B cell (primary cell): ENCODE results near the gene ANTKMT. TPM values are rescaled to one million over a fixed set of nuclear protein-coding genes. Genes with fewer than 3 reads are reported as not detected.

Experiments
- ATAC-seq: fragments of 200-7000 bp; cut with Tn5 transposase; one replicate; pipeline ENCODE4 v1.10.0; 2021; ENCODE audit warnings: low read depth, mild to moderate bottlenecking, moderate number of reproducible peaks, moderate library complexity
- CTCF ChIA-PET: fragments of 350-600 bp; sonication (Branson Sonifier 250); formaldehyde crosslinking; loops from one replicate; lab custom pipeline; 2021; ENCODE audit warnings: antibody characterized with exemption, inconsistent platforms; lab: Charles Lee
- POLR2A ChIA-PET: fragments of 350-600 bp; sonication (Branson Sonifier 250); formaldehyde crosslinking; loops from one replicate; lab custom pipeline; 2021; ENCODE audit warnings: antibody characterized with exemption; lab: Charles Lee
- DNase-seq: peaks from one replicate; pipeline ENCODE4 v3.0.0; 2013
- H2AFZ ChIP-seq: 2 replicates; pipeline ENCODE4 v1.6.1; 2012; ENCODE audit warnings: mild to moderate bottlenecking, low read depth, low read length; ENCODE audit not compliant: insufficient read depth, poor library complexity, severe bottlenecking
- H3K27ac ChIP-seq, 2 donors: 1 replicate in 1 of 2; 2 replicates in 1 of 2; pipeline ENCODE4 v1.5.1; 2012 to 2013; ENCODE audit warnings: low read length in 2 of 2, mild to moderate bottlenecking in 2 of 2, moderate library complexity in 1 of 2
- H3K27me3 ChIP-seq, 4 experiments: fragments of 200-600 bp in 1 of 4; sonication (generic) in 1 of 4; replicated peaks in 1 of 4; 1 replicate in 2 of 4; 2 replicates in 2 of 4; pipeline versions ENCODE4 v1.6.1 to v1.7.0; 2013 to 2016; ENCODE audit warnings: low read length in 3 of 4, mild to moderate bottlenecking in 2 of 4, mixed read lengths in 1 of 4, moderate library complexity in 1 of 4; ENCODE audit not compliant: insufficient read depth in 4 of 4, control insufficient read depth in 3 of 4; ENCODE audit errors: control extremely low read depth in 1 of 4
- H3K36me3 ChIP-seq, 2 experiments: replicated peaks in 1 of 2; 1 replicate in 1 of 2; 2 replicates in 1 of 2; pipeline versions ENCODE4 v1.6.1 to v1.7.1; 2013; ENCODE audit warnings: low read length in 1 of 2; ENCODE audit not compliant: insufficient read depth in 2 of 2, control insufficient read depth in 1 of 2; ENCODE audit errors: control extremely low read depth in 1 of 2, extremely low read depth in 1 of 2
- H3K4me1 ChIP-seq, 2 donors: fragments of 200-600 bp in 1 of 2; sonication (generic) in 1 of 2; 1 replicate in 1 of 2; 2 replicates in 1 of 2; pipeline versions ENCODE4 v1.5.1 to v1.6.1; 2013 to 2017; ENCODE audit warnings: low read length in 2 of 2; ENCODE audit not compliant: control insufficient read depth in 2 of 2, insufficient read depth in 2 of 2
- H3K4me2 ChIP-seq: replicated peaks from 2 replicates; pipeline ENCODE3; 2012; ENCODE audit warnings: mild to moderate bottlenecking, low read depth, low read length; ENCODE audit not compliant: poor library complexity, severe bottlenecking
- H3K4me3 ChIP-seq, 5 experiments: fragments of 200-600 bp in 1 of 5; sonication (generic) in 1 of 5; 1 replicate in 3 of 5; 2 replicates in 2 of 5; pipeline versions ENCODE4 v1.5.1 to v1.7.0; 2011 to 2016; ENCODE audit warnings: low read length in 4 of 5, mild to moderate bottlenecking in 4 of 5, low read depth in 2 of 5, control low read depth in 1 of 5, moderate library complexity in 1 of 5; ENCODE audit not compliant: insufficient read depth in 1 of 5; ENCODE audit errors: control extremely low read depth in 1 of 5, extremely low read depth in 1 of 5
- H3K79me2 ChIP-seq: fragments of 200-600 bp; sonication (generic); one replicate; pipeline ENCODE4 v1.6.0; 2016; ENCODE audit warnings: low read length; ENCODE audit not compliant: control insufficient read depth, insufficient read depth
- H3K9ac ChIP-seq: fragments of 200-600 bp; sonication (generic); 2 replicates; pipeline ENCODE4 v1.6.1; 2017; ENCODE audit warnings: mild to moderate bottlenecking, low read length, moderate library complexity
- H3K9me3 ChIP-seq, 3 donors: one replicate each; pipeline versions ENCODE4 v1.6.1 to v1.7.1; 2013; ENCODE audit warnings: low read length in 2 of 3; ENCODE audit not compliant: control insufficient read depth in 2 of 3, insufficient read depth in 1 of 3; ENCODE audit errors: control extremely low read depth in 1 of 3
- H4K20me1 ChIP-seq: 2 replicates; pipeline ENCODE4 v1.6.0; 2012; ENCODE audit warnings: mild to moderate bottlenecking, low read length; ENCODE audit not compliant: insufficient read depth, control insufficient read depth, poor library complexity, severe bottlenecking
- H3K27ac Mint-ChIP-seq: one replicate; pipeline ENCODE4 v1.8.0; 2021; ENCODE audit warnings: mixed read lengths
- H3K27me3 Mint-ChIP-seq: one replicate; pipeline ENCODE4 v1.8.0; 2021; ENCODE audit warnings: mixed read lengths
- H3K4me1 Mint-ChIP-seq: one replicate; pipeline ENCODE4 v1.8.0; 2021; ENCODE audit warnings: mixed read lengths
- H3K4me3 Mint-ChIP-seq: one replicate; pipeline ENCODE4 v1.8.0; 2021; ENCODE audit warnings: mixed read lengths
- H3K9me3 Mint-ChIP-seq: one replicate; pipeline ENCODE4 v1.8.0; 2022; ENCODE audit warnings: mixed read lengths; ENCODE audit not compliant: insufficient read depth
- EZH2 ChIP-seq: IDR thresholded peaks from 2 replicates; pipeline ENCODE4 v1.6.1; 2012; ENCODE audit warnings: borderline replicate concordance, low read depth, mild to moderate bottlenecking, moderate library complexity, low read length; ENCODE audit not compliant: insufficient read depth, poor library complexity, severe bottlenecking
- WGBS: methylation state at CpG from one replicate; pipeline ENCODE4 v1.1.5; 2013; ENCODE audit warnings: missing lambda C conversion rate; ENCODE audit not compliant: insufficient coverage; 5-methylcytosine and 5-hydroxymethylcytosine counted together
- intact Hi-C: fragments of 100-400 bp; cut with micrococcal nuclease; formaldehyde crosslinking; loops from one replicate; pipeline ENCODE4 v1.10.0; 2022
- polyA plus RNA-seq: library from polyadenylated mRNA; depleted of rRNA; stranded (reverse); fragments of >200 nt; gene quantifications from 2 replicates; pipeline ENCODE4 v1.2.3, GENCODE V29; 2012
- total RNA-seq, 2 donors: library from RNA; stranded (reverse); fragments of 120-200 nt in 1 of 2; gene quantifications; 1 replicate in 1 of 2; 2 replicates in 1 of 2; pipeline versions ENCODE4 v1.2.3 to v1.2.4, GENCODE V29; 2013 to 2022
- TF ChIP-seq, protein P1 (sequence below): fragments of 200-600 bp; IDR thresholded peaks from one replicate; pipeline ENCODE4 v1.8.0; 2022; ENCODE audit warnings: antibody characterized with exemption, mild to moderate bottlenecking

The ANTKMT gene
- total and polyA plus RNA-seq, 2 donors (not counting 1 experiment from before 2014, with no cell fraction given) = 41.0 to 54.1 TPM

DNA sequence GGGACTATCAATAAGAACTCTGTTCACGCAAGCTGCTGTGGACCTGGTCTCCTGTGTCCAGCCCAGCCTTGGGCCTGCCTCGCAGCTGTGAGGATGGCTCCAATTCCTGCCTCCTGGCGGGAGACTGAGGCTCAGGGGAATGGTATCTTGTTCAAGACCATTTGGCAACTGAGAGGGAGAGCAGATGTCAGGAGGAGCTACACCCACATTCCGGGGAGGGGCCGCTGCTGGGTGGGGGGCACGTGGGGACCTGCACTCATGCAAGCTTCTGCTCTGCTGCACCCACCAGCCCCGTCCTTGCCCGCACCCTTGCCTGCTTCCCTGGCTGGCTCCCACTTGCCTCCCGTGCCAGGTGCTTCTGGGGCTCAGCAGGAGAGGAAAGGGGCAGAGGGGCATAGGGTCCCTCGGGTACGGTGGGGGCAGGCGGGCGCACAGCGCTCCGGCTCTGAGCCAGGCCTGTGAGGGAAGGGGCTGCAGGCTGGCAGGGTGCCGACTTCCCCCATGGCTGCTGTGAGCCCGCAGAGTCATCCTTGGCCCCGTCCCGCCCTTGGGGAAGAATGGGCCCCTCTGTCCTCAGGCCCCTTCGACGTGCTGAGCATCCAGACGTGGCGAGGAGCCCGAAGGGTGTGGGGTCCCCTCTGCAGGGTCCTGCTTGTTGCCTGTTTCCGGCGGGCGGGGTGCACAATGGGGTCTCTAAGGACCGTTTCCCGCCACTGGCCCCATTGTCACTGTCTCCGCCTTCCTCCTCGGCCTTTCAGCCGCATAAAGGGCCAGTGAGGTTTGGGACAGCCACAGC lies 3.3 kb upstream of the ANTKMT start:
- no peak overlapping the region for H2AFZ ChIP-seq
- peaks cover 11% of the 10 kb centered on the region for H3K4me1 Mint-ChIP-seq
- no peak overlapping the region for H3K27ac Mint-ChIP-seq
- peaks cover 0 to 23% (median 10%) of the 10 kb centered on the region in 4 experiments for H3K27me3 ChIP-seq
- H3K4me3 Mint-ChIP-seq = no peak overlapping the region
- 84% methylated on average over 32 of the region's 32 CpGs for WGBS
- peaks cover 28 to 39% of the 10 kb centered on the region in 2 donors for H3K4me1 ChIP-seq
- H3K27me3 Mint-ChIP-seq = peaks cover 6% of the 10 kb centered on the region
- no peak overlapping the region for H3K4me3 ChIP-seq
- intact Hi-C loops = loop anchor here (5.0 kb wide), 1 partner anchor 255 kb away; the partner anchor contains the start of gene LMF1
- DNase-seq (no peak), ATAC-seq (no peak)
- no peaks in the 10 kb centered on the region for H3K79me2 ChIP-seq
- no peaks in the 10 kb centered on the region for H3K9me3 Mint-ChIP-seq
- no peak overlapping the region for H3K4me2 ChIP-seq
- TF ChIP-seq EZH2 = no peak
- TF ChIP-seq, protein P1, sequence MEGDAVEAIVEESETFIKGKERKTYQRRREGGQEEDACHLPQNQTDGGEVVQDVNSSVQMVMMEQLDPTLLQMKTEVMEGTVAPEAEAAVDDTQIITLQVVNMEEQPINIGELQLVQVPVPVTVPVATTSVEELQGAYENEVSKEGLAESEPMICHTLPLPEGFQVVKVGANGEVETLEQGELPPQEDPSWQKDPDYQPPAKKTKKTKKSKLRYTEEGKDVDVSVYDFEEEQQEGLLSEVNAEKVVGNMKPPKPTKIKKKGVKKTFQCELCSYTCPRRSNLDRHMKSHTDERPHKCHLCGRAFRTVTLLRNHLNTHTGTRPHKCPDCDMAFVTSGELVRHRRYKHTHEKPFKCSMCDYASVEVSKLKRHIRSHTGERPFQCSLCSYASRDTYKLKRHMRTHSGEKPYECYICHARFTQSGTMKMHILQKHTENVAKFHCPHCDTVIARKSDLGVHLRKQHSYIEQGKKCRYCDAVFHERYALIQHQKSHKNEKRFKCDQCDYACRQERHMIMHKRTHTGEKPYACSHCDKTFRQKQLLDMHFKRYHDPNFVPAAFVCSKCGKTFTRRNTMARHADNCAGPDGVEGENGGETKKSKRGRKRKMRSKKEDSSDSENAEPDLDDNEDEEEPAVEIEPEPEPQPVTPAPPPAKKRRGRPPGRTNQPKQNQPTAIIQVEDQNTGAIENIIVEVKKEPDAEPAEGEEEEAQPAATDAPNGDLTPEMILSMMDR = no peak
- no peaks in the 10 kb centered on the region for H3K36me3 ChIP-seq
- peaks cover 20% of the 10 kb centered on the region for H4K20me1 ChIP-seq
- ChIA-PET POLR2A (interaction anchor here (1.9 kb wide), 1 partner anchor 10 kb away, joined by 8 read pairs; no protein-coding TSS in a partner anchor), CTCF (interaction anchor here (1.3 kb wide), 1 partner anchor 10 kb away, joined by 3 read pairs; no protein-coding TSS in a partner anchor)
- peaks cover 0 to 15% (median 0%) of the 10 kb centered on the region in 3 donors for H3K9me3 ChIP-seq
- H3K9ac ChIP-seq = no peak overlapping the region
- no peak overlapping the region for H3K27ac ChIP-seq

DNA sequence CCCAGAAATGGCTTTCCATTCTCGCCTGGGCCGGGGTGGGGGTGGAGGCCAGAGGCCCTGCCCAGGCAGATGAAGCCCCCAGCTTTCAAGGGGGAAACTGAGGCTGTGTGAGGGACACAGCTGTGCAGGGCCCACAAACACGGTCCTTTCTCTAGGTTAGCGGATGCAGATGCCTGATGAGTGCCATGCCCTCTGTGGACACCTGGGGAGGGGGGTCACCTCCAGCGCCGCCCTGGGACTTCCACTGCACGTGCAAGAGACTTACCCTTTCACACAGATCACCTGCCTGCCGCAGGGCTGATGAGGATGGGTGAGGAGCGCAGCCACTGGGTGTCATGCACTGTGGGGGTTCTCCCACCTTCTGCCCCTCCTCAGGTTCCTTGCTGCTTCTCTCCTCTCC lies 2.6 kb upstream of the ANTKMT start:
- WGBS = 91% methylated on average over 7 of the region's 9 CpGs
- H3K27ac ChIP-seq = no peak overlapping the region
- H4K20me1 ChIP-seq = peaks cover 20% of the 10 kb centered on the region
- no peaks in the 10 kb centered on the region for H3K79me2 ChIP-seq
- DNase-seq (no peak), ATAC-seq (no peak)
- H3K9ac ChIP-seq = no peak overlapping the region
- no peaks in the 10 kb centered on the region for H3K36me3 ChIP-seq
- Mint-ChIP-seq H3K4me3 (no peak overlapping the region), H3K27ac (no peak overlapping the region), H3K27me3 (peaks cover 3% of the 10 kb centered on the region), H3K9me3 (no peaks in the 10 kb centered on the region), H3K4me1 (peaks cover 11% of the 10 kb centered on the region)
- H3K9me3 ChIP-seq = peaks cover 0 to 15% (median 0%) of the 10 kb centered on the region in 3 donors
- H3K4me1 ChIP-seq = peaks cover 28 to 39% of the 10 kb centered on the region in 2 donors
- no peak overlapping the region for H3K4me2 ChIP-seq
- intact Hi-C loops = loop anchor here (5.0 kb wide), 1 partner anchor 254 kb away; the partner anchor contains the start of gene LMF1
- TF ChIP-seq, protein P1 = no peak
- no peak for TF ChIP-seq EZH2
- H3K4me3 ChIP-seq = no peak overlapping the region
- no peak overlapping the region for H2AFZ ChIP-seq
- ChIA-PET CTCF (interaction anchor here (1.3 kb wide), 1 partner anchor 10 kb away, joined by 3 read pairs; no protein-coding TSS in a partner anchor), POLR2A (interaction anchor here (1.3 kb wide), 1 partner anchor 10 kb away, joined by 11 read pairs; no protein-coding TSS in a partner anchor)
- peaks cover 0 to 22% (median 10%) of the 10 kb centered on the region in 4 experiments for H3K27me3 ChIP-seq
